Neural progenitor cell (in vitro differentiated cells): ENCODE data around the gene TRIM15.

Experiments
- CTCF ChIP-seq: fragments of 200-600 bp; sonication (generic); IDR thresholded peaks from 2 replicates; pipeline ENCODE4 v1.5.1; 2017; ENCODE audit warnings: antibody characterized with exemption, mild to moderate bottlenecking
- EZH2 ChIP-seq: fragments of 200-600 bp; sonication (generic); IDR thresholded peaks from 2 replicates; pipeline ENCODE4 v1.6.1; 2017; ENCODE audit warnings: antibody characterized with exemption, mild to moderate bottlenecking, moderate library complexity
- EZH2phosphoT487 ChIP-seq: fragments of 200-600 bp; sonication (generic); IDR thresholded peaks from 2 replicates; pipeline ENCODE4 v1.6.1; 2017; ENCODE audit warnings: antibody characterized with exemption

GRCh38 chr6:30157999-30158398 lies 5.3 kb upstream of the TRIM15 start:
- no peak for TF ChIP-seq CTCF
- no peak for TF ChIP-seq EZH2
- TF ChIP-seq EZH2phosphoT487, result no peak
